AG04450 (cell line): Measurements from ENCODE around the gene ADARB2. TPM values are rescaled to one million over a fixed set of nuclear protein-coding genes. Genes with fewer than 3 reads are reported as not detected.

Experiments
- CTCF ChIA-PET: fragments of 300-600, 350-600 bp; formaldehyde crosslinking; extraction: SDS; loops from one replicate; lab custom pipeline; 2022; ENCODE audit warnings: antibody characterized with exemption, inconsistent platforms; lab: Charles Lee
- POLR2A ChIA-PET: fragments of 350-600 bp; formaldehyde crosslinking; extraction: SDS; loops from one replicate; lab custom pipeline; 2021; ENCODE audit warnings: antibody characterized with exemption, inconsistent platforms; lab: Yijun Ruan, JAX
- DNase-seq: peaks from one replicate; pipeline ENCODE4 v3.0.0-alpha.2; 2011; ENCODE audit warnings: low read depth, low spot score
- H3K27ac ChIP-seq: one replicate; pipeline ENCODE4 v1.5.1; 2012; ENCODE audit warnings: low read depth, low read length, control low read depth
- H3K27me3 ChIP-seq: one replicate; pipeline ENCODE4 v1.6.0; 2012; ENCODE audit warnings: low read length; ENCODE audit not compliant: control insufficient read depth, insufficient read depth
- H3K4me3 ChIP-seq: 2 replicates; pipeline ENCODE4 v1.5.1; 2011; ENCODE audit warnings: mild to moderate bottlenecking, low read depth, low read length, control low read depth
- H3K9me3 ChIP-seq: 2 replicates; pipeline ENCODE4 v1.5.1; 2012; ENCODE audit warnings: low read length; ENCODE audit not compliant: control insufficient read depth, insufficient read depth
- CTCF ChIP-seq: IDR thresholded peaks from 2 replicates; pipeline ENCODE4 v1.5.1; 2011; ENCODE audit warnings: low read depth, low read length, control low read depth, inconsistent platforms
- polyA plus RNA-seq: library from polyadenylated mRNA; depleted of rRNA; stranded (reverse); fragments of >200 nt; gene quantifications from 2 replicates; pipeline ENCODE4 v1.2.3, GENCODE V29; 2011

The ADARB2 gene
- polyA plus RNA-seq, 1 experiment = not detected

DNA sequence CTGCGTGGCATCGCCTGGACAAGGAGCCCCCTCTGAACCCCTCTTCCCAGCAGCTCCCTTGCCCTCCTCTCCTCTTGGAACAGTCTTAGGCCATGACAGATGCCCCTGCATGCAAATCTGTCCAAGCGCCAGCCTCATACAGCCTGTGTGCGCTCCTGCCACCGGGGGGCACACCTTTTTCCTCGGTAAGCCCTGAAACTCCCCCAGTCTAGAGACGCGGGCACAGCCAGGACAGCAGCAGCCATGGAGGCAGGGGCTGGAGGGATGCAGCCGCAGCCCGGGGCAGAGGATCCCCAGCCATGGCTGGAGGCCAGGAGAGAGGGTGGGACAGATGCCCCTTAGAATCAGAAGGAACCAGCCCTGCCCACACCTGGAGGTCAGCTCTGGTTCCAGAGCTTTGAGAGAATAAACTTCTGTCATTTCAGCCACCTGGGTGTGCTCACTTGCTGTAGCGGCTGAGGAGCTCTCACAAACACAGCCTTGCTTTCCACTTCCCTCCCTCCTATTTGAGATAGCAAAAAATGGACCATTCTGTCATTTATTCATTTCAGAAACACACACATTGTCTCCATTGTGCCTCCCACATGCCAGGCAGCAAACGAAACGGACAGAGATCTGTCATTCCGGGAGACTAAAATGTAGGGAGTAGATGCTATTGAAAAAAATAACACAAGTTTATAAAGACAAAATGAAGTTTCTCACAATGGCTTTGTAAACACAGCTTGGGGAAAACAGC is 439.6 kb downstream of the ADARB2 start:
- H3K4me3 ChIP-seq = no peak overlapping the region
- H3K27me3 ChIP-seq = no peaks in the 10 kb centered on the region
- H3K9me3 ChIP-seq = peaks cover 40% of the 10 kb centered on the region
- POLR2A ChIA-PET = no interaction called here
- no peak overlapping the region for H3K27ac ChIP-seq
- TF ChIP-seq CTCF = no peak
- CTCF ChIA-PET = interaction anchor here (0.6 kb wide), 1 partner anchor 676 kb away, joined by 3 read pairs; no protein-coding TSS in a partner anchor
- DNase-seq = no peak

GRCh38 chr10:1295756-1296480 is 441.4 kb downstream of the ADARB2 start:
- H3K27me3 ChIP-seq = no peaks in the 10 kb centered on the region
- DNase-seq = no peak
- no peak for TF ChIP-seq CTCF
- H3K27ac ChIP-seq = no peak overlapping the region
- peaks cover 51% of the 10 kb centered on the region for H3K9me3 ChIP-seq
- H3K4me3 ChIP-seq = no peak overlapping the region
- ChIA-PET POLR2A (no interaction called here), CTCF (no interaction called here)

- Histone ChIP-seq H3K27me3 (no peaks in the 10 kb centered on the region), H3K9me3 (peaks cover 50% of the 10 kb centered on the region), H3K4me3 (no peak overlapping the region), H3K27ac (no peak overlapping the region)
- ChIA-PET POLR2A (no interaction called here), CTCF (no interaction called here)
- no peak for DNase-seq
- TF ChIP-seq CTCF = no peak
Observed at GRCh38 chr10:1294748-1295147, 442.6 kb downstream of the ADARB2 start.

GRCh38 chr10:1293636-1294435 is 443.5 kb downstream of the ADARB2 start:
- H3K9me3 ChIP-seq = peaks cover 48% of the 10 kb centered on the region
- TF ChIP-seq CTCF = no peak
- ChIA-PET POLR2A (no interaction called here), CTCF (no interaction called here)
- DNase-seq = no peak
- H3K27me3 ChIP-seq = no peaks in the 10 kb centered on the region
- H3K27ac ChIP-seq = no peak overlapping the region
- no peak overlapping the region for H3K4me3 ChIP-seq
